HepG2 (cell line): ENCODE data around the gene HOXA5. TPM values are rescaled to one million over a fixed set of nuclear protein-coding genes. Genes with fewer than 3 reads are reported as not detected.

Experiments used
- ATAC-seq: fragments of 200-7000 bp; cut with Tn5 transposase; 3 replicates; pipeline ENCODE4 v1.9.1; 2020; ENCODE audit warnings: mild to moderate bottlenecking, moderate library complexity
- BruUV-seq: library from RNA; stranded (reverse); fragments of 400-500 nt; replicated peaks from 2 replicates; lab custom pipeline; 2021; lab: Mats Ljungman, UMichigan
- CTCF ChIA-PET: fragments of 300-600 bp; formaldehyde crosslinking; extraction: SDS; loops from one replicate; lab custom pipeline; 2021; ENCODE audit warnings: low total read pairs, inconsistent platforms, low intra/inter-chr PET ratio; lab: Yijun Ruan, JAX
- POLR2A ChIA-PET: fragments of 350-600 bp; sonication (Branson Sonifier 250); formaldehyde crosslinking; loops from one replicate; lab custom pipeline; 2020; ENCODE audit warnings: antibody characterized with exemption, inconsistent platforms; lab: Yijun Ruan, JAX
- DNase-seq: peaks from one replicate; pipeline ENCODE4 v3.0.0-alpha.2; 2015; ENCODE audit warnings: low spot score
- FAIRE-seq: peaks from 3 replicates; lab custom pipeline; 2011; peaks lifted over from hg19 to GRCh38; lab: Jason Lieb, UNC
- H2AFZ ChIP-seq: one replicate; pipeline ENCODE4 v1.6.1; 2011; ENCODE audit warnings: low read length, inconsistent platforms
- H3K27ac ChIP-seq: fragments of 300-600 bp; 3 replicates; pipeline ENCODE4 v1.8.0; 2011; ENCODE audit warnings: mixed run types, mild to moderate bottlenecking, mixed read lengths, low read length, inconsistent platforms; ENCODE audit not compliant: insufficient read depth; ENCODE audit errors: extremely low read length
- H3K27me3 ChIP-seq, 2 experiments: fragments of 200-600 bp in 1 of 2; 2 replicates in 1 of 2; 3 replicates in 1 of 2; pipeline versions ENCODE4 v1.6.0 to v1.8.0; 2011; ENCODE audit warnings: low read length in 2 of 2, mild to moderate bottlenecking in 2 of 2, moderate library complexity in 2 of 2, inconsistent platforms in 1 of 2; ENCODE audit not compliant: insufficient read depth in 2 of 2, control insufficient read depth in 1 of 2
- H3K36me3 ChIP-seq, 2 experiments: fragments of 200-600 bp in 1 of 2; replicated peaks in 1 of 2; 2 replicates in 1 of 2; 3 replicates in 1 of 2; pipeline versions ENCODE4 v1.5.1 to v1.8.0; 2011; ENCODE audit warnings: low read length in 2 of 2, inconsistent platforms in 1 of 2; ENCODE audit not compliant: insufficient read depth in 2 of 2, control insufficient read depth in 1 of 2
- H3K4me1 ChIP-seq: 2 replicates; pipeline ENCODE4 v1.5.1; 2012; ENCODE audit warnings: low read length, inconsistent platforms; ENCODE audit not compliant: insufficient read depth
- H3K4me2 ChIP-seq: 2 replicates; pipeline ENCODE4 v1.6.0; 2011; ENCODE audit warnings: low read depth, low read length, inconsistent platforms
- H3K4me3 ChIP-seq, 3 experiments: fragments of 200-600 bp in 1 of 3; sonication (generic), shearing (Covaris generic) in 1 of 3; replicated peaks in 1 of 3; 2 replicates each; pipeline ENCODE4 v1.5.1; 2011 to 2016; ENCODE audit warnings: low read length in 3 of 3, inconsistent platforms in 2 of 3, low read depth in 2 of 3, mild to moderate bottlenecking in 2 of 3, control low read depth in 1 of 3, mixed read lengths in 1 of 3; ENCODE audit not compliant: insufficient read depth in 1 of 3
- H3K79me2 ChIP-seq: one replicate; pipeline ENCODE4 v1.6.1; 2011; ENCODE audit warnings: low read length, inconsistent platforms; ENCODE audit not compliant: insufficient read depth
- H3K9ac ChIP-seq: 2 replicates; pipeline ENCODE4 v1.6.0; 2011; ENCODE audit warnings: mild to moderate bottlenecking, low read depth, low read length, inconsistent platforms; ENCODE audit not compliant: insufficient read depth
- H3K9me3 ChIP-seq: 2 replicates; pipeline ENCODE4 v1.5.1; 2012; ENCODE audit warnings: mild to moderate bottlenecking, low read length
- H4K20me1 ChIP-seq: 2 replicates; pipeline ENCODE4 v1.6.0; 2011; ENCODE audit warnings: inconsistent platforms, mild to moderate bottlenecking, low read length, moderate library complexity; ENCODE audit not compliant: insufficient read depth
- EHMT2 ChIP-seq: fragments of 200-600 bp; sonication (generic); IDR thresholded peaks from 2 replicates; pipeline ENCODE4 v1.7.0; 2017; ENCODE audit warnings: antibody characterized with exemption, low read depth, low read length, borderline replicate concordance
- HHEX ChIP-seq: IDR thresholded peaks from 2 replicates; pipeline ENCODE4 v1.6.1; 2016; ENCODE audit warnings: control low read depth
- JDP2 ChIP-seq: sonication (generic); formaldehyde crosslinking; IDR thresholded peaks from 2 replicates; pipeline ENCODE4 v1.8.1; 2022; ENCODE audit warnings: missing genetic modification reagents, borderline replicate concordance
- KAT8 ChIP-seq: IDR thresholded peaks from 2 replicates; pipeline ENCODE4 v1.6.1; 2016; ENCODE audit warnings: missing genetic modification reagents, missing compliant biosample characterization
- MEF2D ChIP-seq: sonication (generic); formaldehyde crosslinking; IDR thresholded peaks from 2 replicates; pipeline ENCODE4 v1.5.1; 2020; ENCODE audit warnings: mild to moderate bottlenecking, missing genetic modification reagents
- MXD4 ChIP-seq: IDR thresholded peaks from 2 replicates; pipeline ENCODE4 v1.6.1; 2016; ENCODE audit warnings: mild to moderate bottlenecking, missing biosample characterization, missing genetic modification reagents
- NFE2L1 ChIP-seq: sonication (generic); formaldehyde crosslinking; IDR thresholded peaks from 2 replicates; pipeline ENCODE4 v1.4.0; 2020; ENCODE audit warnings: missing genetic modification reagents, mild to moderate bottlenecking, borderline replicate concordance
- RBFOX2 ChIP-seq: fragments of 200-400 bp; formaldehyde crosslinking; IDR thresholded peaks from 2 replicates; pipeline ENCODE4 v1.6.1; 2017; ENCODE audit warnings: low read depth, mild to moderate bottlenecking, low read length
- RBM39 ChIP-seq: fragments of 200-400 bp; formaldehyde crosslinking; IDR thresholded peaks from one replicate; pipeline ENCODE4 v1.6.1; 2018; ENCODE audit warnings: antibody characterized with exemption, mild to moderate bottlenecking, low read depth, low read length; ENCODE audit not compliant: poor library complexity, severe bottlenecking
- RFXANK ChIP-seq: IDR thresholded peaks from 2 replicates; pipeline ENCODE4 v1.6.1; 2016
- SIN3B ChIP-seq: fragments of 150-350 bp; IDR thresholded peaks from 2 replicates; pipeline ENCODE4 v1.6.1; 2014; ENCODE audit warnings: low read length
- TFE3 ChIP-seq: IDR thresholded peaks from 2 replicates; pipeline ENCODE4 v1.6.1; 2016
- ZNF235 ChIP-seq: sonication (generic); formaldehyde crosslinking; IDR thresholded peaks from 2 replicates; pipeline ENCODE4 v1.8.1; 2023; ENCODE audit warnings: mild to moderate bottlenecking, missing genetic modification reagents, borderline replicate concordance
- ZNF432 ChIP-seq: sonication (generic); formaldehyde crosslinking; IDR thresholded peaks from 2 replicates; pipeline ENCODE4 v1.5.0; 2020; ENCODE audit warnings: missing genetic modification reagents, mild to moderate bottlenecking, borderline replicate concordance
- ZNF879 ChIP-seq: sonication (generic); formaldehyde crosslinking; IDR thresholded peaks from 2 replicates; pipeline ENCODE4 v1.8.1; 2023; ENCODE audit warnings: missing genetic modification reagents
- WGBS: methylation state at CpG from one replicate; pipeline ENCODE4 v1.1.6; 2017; ENCODE audit warnings: low lambda C conversion rate; 5-methylcytosine and 5-hydroxymethylcytosine counted together
- in situ Hi-C: cut with HindIII; loops from 2 replicates; pipeline ENCODE4 v1.10.0; 2017; ENCODE audit warnings: low pct_unique_long_range_greater_than_20kb; ENCODE audit not compliant: extremely low pct_ligation_motif_present
- intact Hi-C: fragments of 100-400 bp; cut with micrococcal nuclease; formaldehyde crosslinking; loops from one replicate; pipeline ENCODE4 v1.10.0; 2022; ENCODE audit not compliant: unreplicated experiment
- polyA plus RNA-seq, 8 experiments: library from polyadenylated mRNA; depleted of rRNA in 3 of 8; stranded (reverse) in 7 of 8; unstranded in 1 of 8; fragments of >200 nt; fragmentation: Illumina TruSeq in 4 of 8; extraction: Trizol in 4 of 8; gene quantifications; 2 replicates each; pipeline versions ENCODE4 v1.2.1 to v1.2.3, GENCODE V29; 2011 to 2016; ENCODE audit warnings: low read depth in 4 of 8, missing spikeins in 1 of 8, mixed read lengths in 1 of 8; ENCODE audit not compliant: insufficient read depth in 1 of 8
- total RNA-seq, 5 experiments: library from RNA; depleted of rRNA; stranded (reverse); fragments of >200 nt; fragmentation: Illumina TruSeq; extraction: Trizol; gene quantifications; 2 replicates each; pipeline ENCODE4 v1.2.3, GENCODE V29; 2016; ENCODE audit warnings: low read depth in 1 of 5
- TF ChIP-seq, protein P1 (sequence below): sonication (generic); formaldehyde crosslinking; IDR thresholded peaks from 2 replicates; pipeline ENCODE4 v1.9.0; 2021; ENCODE audit warnings: missing genetic modification reagents, borderline replicate concordance
- TF ChIP-seq, protein P2 (sequence below): IDR thresholded peaks from 2 replicates; pipeline ENCODE4 v1.6.1; 2016; ENCODE audit warnings: missing biosample characterization, missing genetic modification reagents, low read depth
- TF ChIP-seq, protein P3 (sequence below): sonication (generic); formaldehyde crosslinking; IDR thresholded peaks from 2 replicates; pipeline ENCODE4 v1.5.0; 2020; ENCODE audit warnings: missing genetic modification reagents, mild to moderate bottlenecking, borderline replicate concordance

Gene HOXA5
- total and polyA plus RNA-seq, 2 of the 13 experiments (the other 11 are each of a cell fraction or from before 2014, with no cell fraction given) = 3.2 to 3.6 TPM

GRCh38 chr7:27130540-27131389 lies 12.7 kb downstream of the HOXA5 start, which contains the start of gene HOXA4:
Gene HOXA4, minus strand, starts transcription at chr7:27130757. Its CDS starts 24 bp downstream, at chr7:27130733.
- Histone ChIP-seq H4K20me1 (no peaks in the 10 kb centered on the region), H3K27ac (peak within 1 kb of the TSS; percentile 78), H3K79me2 (no peaks in the 10 kb centered on the region), H2AFZ (no peak within 1 kb of the TSS), H3K9ac (peak within 1 kb of the TSS; percentile 82), H3K27me3 (no peaks in the 10 kb centered on the region), H3K4me2 (peak within 1 kb of the TSS; percentile 91), H3K4me1 (peaks cover 90% of the 10 kb centered on the region), H3K36me3 (no peaks in the 10 kb centered on the region), H3K4me3 (peak within 1 kb of the TSS; percentile 62 to 88 (median 69)), H3K9me3 (no peaks in the 10 kb centered on the region)
- DNase-seq (peak; percentile 77), FAIRE-seq (no peak), ATAC-seq (peak; percentile 89)
- in situ Hi-C loops (no loop called here), intact Hi-C loops (loop anchor here (1.0 to 5.0 kb wide), 2 partner anchors 8 to 163 kb away; no protein-coding TSS in a partner anchor)
- BruUV-seq = no TSS peak
- WGBS = 3% methylated on average over 23 of the region's 67 CpGs
- POLR2A ChIA-PET = interaction anchor here (0.8 to 5.0 kb wide), 16 partner anchors 10 to 782 kb away, joined by 3 to 118 read pairs (median 4); partner anchors contain the start of genes HOXA1, HOXA3, HOXA5 and SKAP2
- CTCF ChIA-PET = interaction anchor here (1.3 kb wide), 1 partner anchor 444 kb away, joined by 3 read pairs; no protein-coding TSS in a partner anchor
- TF ChIP-seq, protein P1, sequence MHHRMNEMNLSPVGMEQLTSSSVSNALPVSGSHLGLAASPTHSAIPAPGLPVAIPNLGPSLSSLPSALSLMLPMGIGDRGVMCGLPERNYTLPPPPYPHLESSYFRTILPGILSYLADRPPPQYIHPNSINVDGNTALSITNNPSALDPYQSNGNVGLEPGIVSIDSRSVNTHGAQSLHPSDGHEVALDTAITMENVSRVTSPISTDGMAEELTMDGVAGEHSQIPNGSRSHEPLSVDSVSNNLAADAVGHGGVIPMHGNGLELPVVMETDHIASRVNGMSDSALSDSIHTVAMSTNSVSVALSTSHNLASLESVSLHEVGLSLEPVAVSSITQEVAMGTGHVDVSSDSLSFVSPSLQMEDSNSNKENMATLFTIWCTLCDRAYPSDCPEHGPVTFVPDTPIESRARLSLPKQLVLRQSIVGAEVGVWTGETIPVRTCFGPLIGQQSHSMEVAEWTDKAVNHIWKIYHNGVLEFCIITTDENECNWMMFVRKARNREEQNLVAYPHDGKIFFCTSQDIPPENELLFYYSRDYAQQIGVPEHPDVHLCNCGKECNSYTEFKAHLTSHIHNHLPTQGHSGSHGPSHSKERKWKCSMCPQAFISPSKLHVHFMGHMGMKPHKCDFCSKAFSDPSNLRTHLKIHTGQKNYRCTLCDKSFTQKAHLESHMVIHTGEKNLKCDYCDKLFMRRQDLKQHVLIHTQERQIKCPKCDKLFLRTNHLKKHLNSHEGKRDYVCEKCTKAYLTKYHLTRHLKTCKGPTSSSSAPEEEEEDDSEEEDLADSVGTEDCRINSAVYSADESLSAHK = no peak
- TF ChIP-seq KAT8 (CRISPR knock-in tag) = peak; percentile 86
- no peak for TF ChIP-seq NFE2L1 (CRISPR knock-in tag)
- TF ChIP-seq RFXANK (CRISPR knock-in tag) = no peak
- no peak for TF ChIP-seq TFE3 (CRISPR knock-in tag)
- no peak for TF ChIP-seq EHMT2
- no peak for TF ChIP-seq HHEX (CRISPR knock-in tag)
- peak; percentile 32; the same call in 1 of the 2 replicates for TF ChIP-seq ZNF235
- no peak for TF ChIP-seq MEF2D (CRISPR knock-in tag)
- TF ChIP-seq, protein P2, sequence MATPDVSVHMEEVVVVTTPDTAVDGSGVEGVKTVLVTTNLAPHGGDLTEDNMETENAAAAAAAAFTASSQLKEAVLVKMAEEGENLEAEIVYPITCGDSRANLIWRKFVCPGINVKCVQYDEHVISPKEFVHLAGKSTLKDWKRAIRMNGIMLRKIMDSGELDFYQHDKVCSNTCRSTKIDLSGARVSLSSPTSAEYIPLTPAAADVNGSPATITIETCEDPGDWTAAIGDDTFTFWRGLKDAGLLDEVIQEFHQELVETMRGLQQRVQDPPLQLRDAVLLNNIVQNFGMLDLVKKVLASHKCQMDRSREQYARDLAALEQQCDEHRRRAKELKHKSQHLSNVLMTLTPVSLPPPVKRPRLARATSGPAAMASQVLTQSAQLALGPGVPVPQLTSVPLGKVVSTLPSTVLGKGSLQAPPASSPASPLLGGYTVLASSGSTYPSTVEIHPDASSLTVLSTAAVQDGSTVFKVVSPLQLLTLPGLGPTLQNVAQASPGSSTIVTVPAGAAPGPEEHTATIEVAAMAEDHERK (CRISPR knock-in tag) = no peak
- TF ChIP-seq, protein P3, sequence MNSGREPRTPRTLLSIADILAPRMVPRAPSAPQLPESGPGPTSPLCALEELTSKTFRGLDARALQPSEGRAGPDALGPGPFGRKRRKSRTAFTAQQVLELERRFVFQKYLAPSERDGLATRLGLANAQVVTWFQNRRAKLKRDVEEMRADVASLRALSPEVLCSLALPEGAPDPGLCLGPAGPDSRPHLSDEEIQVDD (CRISPR knock-in tag) = no peak
- no peak for TF ChIP-seq ZNF879
- no peak for TF ChIP-seq SIN3B
- TF ChIP-seq RBFOX2 = peak; percentile 86
- TF ChIP-seq MXD4 (CRISPR knock-in tag) = peak; percentile 47; the same call in 1 of the 2 replicates
- TF ChIP-seq JDP2 (CRISPR knock-in tag) = no peak
- TF ChIP-seq ZNF432 (CRISPR knock-in tag) = no peak
- TF ChIP-seq RBM39 = peak; percentile 68
